Astrocyte of the cerebellum (primary cell): ENCODE data around the gene CCDC149.
"Not testable (repeated sequence)": the region's sequence is repeated elsewhere in the genome, so short reads cannot be mapped to it uniquely, and the experiment has no call there.

Experiments
- DNase-seq: peaks from one replicate; pipeline ENCODE4 v3.0.0-alpha.2; 2011; ENCODE audit warnings: low read depth
- H3K4me3 ChIP-seq: 2 replicates; pipeline ENCODE4 v1.5.1; 2011; ENCODE audit warnings: mild to moderate bottlenecking, low read depth, low read length, moderate library complexity
- CTCF ChIP-seq: IDR thresholded peaks from 2 replicates; pipeline ENCODE4 v1.5.1; 2012; ENCODE audit warnings: low read length, low read depth, moderate library complexity, mild to moderate bottlenecking; ENCODE audit errors: missing control alignments
- in situ Hi-C: cut with HindIII; loops from 2 replicates; pipeline ENCODE4 v1.10.0; 2017; ENCODE audit warnings: low sequenced_read_pairs

The CCDC149 gene

GRCh38 chr4:24920008-24920407 lies 7.2 kb upstream of the CCDC149 start:
- TF ChIP-seq CTCF = no peak
- no peak for DNase-seq
- in situ Hi-C loops = no loop called here
- no peak overlapping the region for H3K4me3 ChIP-seq

GRCh38 chr4:24917076-24917856 lies 4.4 kb upstream of the CCDC149 start:
- no peak for DNase-seq
- no peak overlapping the region for H3K4me3 ChIP-seq
- in situ Hi-C loops = loop anchor here (5.0 kb wide), 1 partner anchor 55 kb away; no protein-coding TSS in a partner anchor
- no peak for TF ChIP-seq CTCF

GRCh38 chr4:24915121-24915922 lies 2.5 kb upstream of the CCDC149 start:
- no peak for DNase-seq
- TF ChIP-seq CTCF = peak; percentile 14
- in situ Hi-C loops = loop anchor here (5.0 kb wide), 1 partner anchor 57 kb away; no protein-coding TSS in a partner anchor
- H3K4me3 ChIP-seq = no peak overlapping the region

GRCh38 chr4:24914460-24914859 lies 1.6 kb upstream of the CCDC149 start:
- no peak for DNase-seq
- H3K4me3 ChIP-seq = no peak overlapping the region
- TF ChIP-seq CTCF = no peak
- in situ Hi-C loops = no loop called here

- no peak for TF ChIP-seq CTCF
- peak overlapping the region; percentile 52 for H3K4me3 ChIP-seq
- no peak for DNase-seq
- in situ Hi-C loops = no loop called here
These were observed 260 bp upstream of the CCDC149 start for GRCh38 chr4:24913119-24913485.

- DNase-seq = no peak
- H3K4me3 ChIP-seq = no peak overlapping the region
- TF ChIP-seq CTCF = no peak
- in situ Hi-C loops = no loop called here
These were observed 2.3 kb downstream of the CCDC149 start for GRCh38 chr4:24910499-24910898.

GRCh38 chr4:24909606-24910005 lies 3.2 kb downstream of the CCDC149 start:
- DNase-seq, H3K4me3 ChIP-seq, in situ Hi-C loops: not testable (repeated sequence)
